A549 (cell line): ENCODE measurements around the gene CTNNA3.

Experiments used
- CEBPB ChIP-seq, 2 experiments: fragments of >200 bp in 1 of 2; sonication (Bioruptor Twin) in 1 of 2; formaldehyde crosslinking in 1 of 2; IDR thresholded peaks; 2 replicates each; pipeline ENCODE4 v1.6.1; 2012 to 2016
- EP300 ChIP-seq, 2 experiments: fragments of >200 bp; sonication (Bioruptor Twin); formaldehyde crosslinking; IDR thresholded peaks; 2 replicates in 1 of 2; 3 replicates in 1 of 2; pipeline ENCODE4 v1.6.1; 2016 to 2017
- KDM5A ChIP-seq: fragments of 200-600 bp; sonication (generic); IDR thresholded peaks from 2 replicates; pipeline ENCODE4 v1.6.1; 2016; ENCODE audit warnings: antibody characterized with exemption, mild to moderate bottlenecking
- MAZ ChIP-seq: fragments of 150-350 bp; IDR thresholded peaks from 2 replicates; pipeline ENCODE4 v1.6.1; 2014; ENCODE audit warnings: antibody characterized with exemption, low read depth, low read length, borderline replicate concordance
- NR3C1 ChIP-seq: fragments of >200 bp; sonication (Bioruptor Twin); formaldehyde crosslinking; IDR thresholded peaks from 3 replicates; pipeline ENCODE4 v1.6.1; 2017
- POLR2A ChIP-seq: IDR thresholded peaks from 2 replicates; pipeline ENCODE4 v1.6.1; 2012; ENCODE audit warnings: mild to moderate bottlenecking, low read length
- RAD21 ChIP-seq, 2 experiments: fragments of >200 bp in 1 of 2; sonication (Bioruptor Twin) in 1 of 2; formaldehyde crosslinking in 1 of 2; IDR thresholded peaks in 1 of 2; conservative IDR thresholded peaks in 1 of 2; 2 replicates in 1 of 2; 3 replicates in 1 of 2; pipeline ENCODE4 v1.6.1; 2012 to 2018; ENCODE audit warnings: inconsistent platforms in 1 of 2
- TF ChIP-seq, protein P1 (sequence below): IDR thresholded peaks from 2 replicates; pipeline ENCODE4 v1.6.1; 2012
- TF ChIP-seq, protein P2 (sequence below): fragments of >200 bp; sonication (Bioruptor Twin); formaldehyde crosslinking; IDR thresholded peaks from 3 replicates; pipeline ENCODE4 v1.5.1; 2016

DNA sequence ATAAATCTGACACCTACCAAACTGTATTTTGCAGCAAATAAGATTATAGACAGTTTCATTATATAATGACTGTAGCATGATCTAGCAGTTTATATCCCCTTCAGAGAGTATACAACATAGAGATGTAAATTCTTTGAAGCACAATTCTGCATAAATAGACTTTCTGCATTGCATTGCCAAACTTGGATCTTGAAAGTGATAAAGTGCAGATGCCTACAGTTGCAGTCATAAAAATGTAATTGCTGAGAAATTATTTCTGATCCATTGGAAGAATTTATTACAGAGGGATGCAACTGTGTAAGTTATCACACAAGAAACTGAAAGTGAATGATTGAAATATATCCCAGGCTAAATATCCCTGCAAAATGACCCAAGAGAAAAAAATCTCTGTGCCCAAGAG lies 65.1 kb downstream of the CTNNA3 start:
- TF ChIP-seq, protein P1, sequence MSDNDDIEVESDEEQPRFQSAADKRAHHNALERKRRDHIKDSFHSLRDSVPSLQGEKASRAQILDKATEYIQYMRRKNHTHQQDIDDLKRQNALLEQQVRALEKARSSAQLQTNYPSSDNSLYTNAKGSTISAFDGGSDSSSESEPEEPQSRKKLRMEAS: no peak
- TF ChIP-seq CEBPB (IDR thresholded peaks at IDR 0.05) (no peak), MAZ (no peak), POLR2A (no peak), EP300 (IDR thresholded peaks at IDR 0.05) (no peak), KDM5A (no peak), RAD21 (conservative IDR thresholded peaks at IDR 0.05 in 1 of 2, IDR thresholded peaks at IDR 0.05 in 1 of 2) (no peak), NR3C1 (no peak)
- TF ChIP-seq, protein P2, sequence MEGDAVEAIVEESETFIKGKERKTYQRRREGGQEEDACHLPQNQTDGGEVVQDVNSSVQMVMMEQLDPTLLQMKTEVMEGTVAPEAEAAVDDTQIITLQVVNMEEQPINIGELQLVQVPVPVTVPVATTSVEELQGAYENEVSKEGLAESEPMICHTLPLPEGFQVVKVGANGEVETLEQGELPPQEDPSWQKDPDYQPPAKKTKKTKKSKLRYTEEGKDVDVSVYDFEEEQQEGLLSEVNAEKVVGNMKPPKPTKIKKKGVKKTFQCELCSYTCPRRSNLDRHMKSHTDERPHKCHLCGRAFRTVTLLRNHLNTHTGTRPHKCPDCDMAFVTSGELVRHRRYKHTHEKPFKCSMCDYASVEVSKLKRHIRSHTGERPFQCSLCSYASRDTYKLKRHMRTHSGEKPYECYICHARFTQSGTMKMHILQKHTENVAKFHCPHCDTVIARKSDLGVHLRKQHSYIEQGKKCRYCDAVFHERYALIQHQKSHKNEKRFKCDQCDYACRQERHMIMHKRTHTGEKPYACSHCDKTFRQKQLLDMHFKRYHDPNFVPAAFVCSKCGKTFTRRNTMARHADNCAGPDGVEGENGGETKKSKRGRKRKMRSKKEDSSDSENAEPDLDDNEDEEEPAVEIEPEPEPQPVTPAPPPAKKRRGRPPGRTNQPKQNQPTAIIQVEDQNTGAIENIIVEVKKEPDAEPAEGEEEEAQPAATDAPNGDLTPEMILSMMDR: no peak
